NCI-H146 treated with DMSO at 0.1 percent for 48 hours (cell line): ENCODE measurements around the gene EIF4EBP2.

Experiments used
- DNase-seq: peaks from one replicate; lab custom pipeline; 2025; ENCODE audit not compliant: unreplicated experiment; lab: John Stamatoyannopoulos, UW

The EIF4EBP2 gene

GRCh38 chr10:70404036-70404786 is at the start of gene EIF4EBP2:
Gene EIF4EBP2 (plus strand): TSS chr10:70404145. CDS start chr10:70404402, 257 bp downstream.
- DNase-seq: peak; percentile 89

GRCh38 chr10:70354556-70354955 is 49.4 kb upstream of the EIF4EBP2 start:
- no peak for DNase-seq

- no peak for DNase-seq
Observed at GRCh38 chr10:70355051-70356021, 48.6 kb upstream of the EIF4EBP2 start.

- DNase-seq: no peak
Observed at GRCh38 chr10:70357565-70357964, 46.4 kb upstream of the EIF4EBP2 start.

GRCh38 chr10:70358446-70358845 is 45.5 kb upstream of the EIF4EBP2 start:
- no peak for DNase-seq

- DNase-seq: no peak
Observed at GRCh38 chr10:70359017-70359550, 44.9 kb upstream of the EIF4EBP2 start.

- DNase-seq: no peak
Observed at GRCh38 chr10:70360215-70360614, 43.7 kb upstream of the EIF4EBP2 start.

GRCh38 chr10:70362328-70362727 is 41.6 kb upstream of the EIF4EBP2 start:
- DNase-seq: no peak

- no peak for DNase-seq
Observed at GRCh38 chr10:70363292-70363691, 40.7 kb upstream of the EIF4EBP2 start.

- DNase-seq: peak; percentile 70
Observed at GRCh38 chr10:70363971-70364771, 39.8 kb upstream of the EIF4EBP2 start.

GRCh38 chr10:70364772-70365091 is 39.2 kb upstream of the EIF4EBP2 start:
- no peak for DNase-seq

GRCh38 chr10:70367195-70367796 is 36.6 kb upstream of the EIF4EBP2 start:
- no peak for DNase-seq

- no peak for DNase-seq
Observed at GRCh38 chr10:70368774-70369482, 35.0 kb upstream of the EIF4EBP2 start.

- DNase-seq: no peak
Observed at GRCh38 chr10:70369498-70370018, 34.4 kb upstream of the EIF4EBP2 start.

GRCh38 chr10:70370766-70371165 is 33.2 kb upstream of the EIF4EBP2 start:
- DNase-seq: no peak

GRCh38 chr10:70371846-70372245 is 32.1 kb upstream of the EIF4EBP2 start:
- no peak for DNase-seq

GRCh38 chr10:70374775-70375614 is 28.9 kb upstream of the EIF4EBP2 start:
- no peak for DNase-seq

- no peak for DNase-seq
Observed at GRCh38 chr10:70376436-70377378, 27.2 kb upstream of the EIF4EBP2 start.
